C4-2B (cell line): ENCODE results near the gene EZH2.

ENCODE experiments used
- H3K27ac ChIP-seq: fragments of 450-650 bp; 2 replicates; pipeline ENCODE4 v1.5.1; 2017
- ZFX ChIP-seq: fragments of 450-650 bp; IDR thresholded peaks from 2 replicates; pipeline ENCODE4 v1.6.1; 2017
- TF ChIP-seq, protein P1 (sequence below): fragments of 450-650 bp; conservative IDR thresholded peaks from 2 replicates; pipeline ENCODE4 v1.5.1; 2017; ENCODE audit warnings: mild to moderate bottlenecking

EZH2 gene

DNA sequence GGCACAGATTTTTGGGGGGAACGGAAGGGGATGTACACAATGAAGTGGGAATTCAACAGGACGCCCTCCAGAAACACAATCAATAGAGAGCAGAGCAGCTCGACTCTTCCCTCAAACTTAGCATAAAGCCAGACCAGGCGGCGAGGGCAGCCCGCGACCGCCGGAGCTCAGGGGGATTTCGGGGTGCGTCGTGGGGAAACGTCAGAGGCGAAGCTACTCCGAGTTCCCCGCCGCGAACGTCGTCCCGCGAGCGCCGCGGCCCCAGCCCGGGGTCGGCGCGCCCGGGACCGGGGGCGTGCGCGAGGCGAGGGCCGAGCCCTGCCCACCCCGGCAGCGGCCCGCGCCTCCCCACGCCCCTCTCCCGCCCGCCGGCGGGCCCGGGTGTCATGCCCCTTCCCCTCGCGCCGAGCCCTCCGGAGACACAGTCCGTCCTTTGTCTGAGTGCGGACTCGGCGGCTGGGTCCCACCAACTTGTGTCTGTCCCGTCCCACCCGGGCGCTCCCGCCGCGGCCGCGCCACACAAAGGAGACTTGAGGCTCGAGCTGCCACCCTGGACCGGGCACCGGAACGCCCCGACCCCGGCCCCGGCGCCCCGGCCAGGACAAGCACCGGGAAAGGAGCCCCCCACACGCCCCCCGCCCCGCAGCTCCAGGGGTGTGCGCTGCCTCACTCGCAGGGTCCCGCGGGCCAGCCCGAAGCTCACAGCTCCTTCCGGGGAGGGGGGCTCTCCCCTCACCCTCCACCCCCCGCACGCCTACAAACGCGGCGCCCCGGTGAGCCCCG is 634 bp downstream of the EZH2 start:
- TF ChIP-seq, protein P1, sequence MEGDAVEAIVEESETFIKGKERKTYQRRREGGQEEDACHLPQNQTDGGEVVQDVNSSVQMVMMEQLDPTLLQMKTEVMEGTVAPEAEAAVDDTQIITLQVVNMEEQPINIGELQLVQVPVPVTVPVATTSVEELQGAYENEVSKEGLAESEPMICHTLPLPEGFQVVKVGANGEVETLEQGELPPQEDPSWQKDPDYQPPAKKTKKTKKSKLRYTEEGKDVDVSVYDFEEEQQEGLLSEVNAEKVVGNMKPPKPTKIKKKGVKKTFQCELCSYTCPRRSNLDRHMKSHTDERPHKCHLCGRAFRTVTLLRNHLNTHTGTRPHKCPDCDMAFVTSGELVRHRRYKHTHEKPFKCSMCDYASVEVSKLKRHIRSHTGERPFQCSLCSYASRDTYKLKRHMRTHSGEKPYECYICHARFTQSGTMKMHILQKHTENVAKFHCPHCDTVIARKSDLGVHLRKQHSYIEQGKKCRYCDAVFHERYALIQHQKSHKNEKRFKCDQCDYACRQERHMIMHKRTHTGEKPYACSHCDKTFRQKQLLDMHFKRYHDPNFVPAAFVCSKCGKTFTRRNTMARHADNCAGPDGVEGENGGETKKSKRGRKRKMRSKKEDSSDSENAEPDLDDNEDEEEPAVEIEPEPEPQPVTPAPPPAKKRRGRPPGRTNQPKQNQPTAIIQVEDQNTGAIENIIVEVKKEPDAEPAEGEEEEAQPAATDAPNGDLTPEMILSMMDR: no peak
- 0 out of 2 replicates have a peak, but pooled peaks have one; percentile 37 for TF ChIP-seq ZFX
- H3K27ac ChIP-seq: peak overlapping the region; percentile 94

DNA sequence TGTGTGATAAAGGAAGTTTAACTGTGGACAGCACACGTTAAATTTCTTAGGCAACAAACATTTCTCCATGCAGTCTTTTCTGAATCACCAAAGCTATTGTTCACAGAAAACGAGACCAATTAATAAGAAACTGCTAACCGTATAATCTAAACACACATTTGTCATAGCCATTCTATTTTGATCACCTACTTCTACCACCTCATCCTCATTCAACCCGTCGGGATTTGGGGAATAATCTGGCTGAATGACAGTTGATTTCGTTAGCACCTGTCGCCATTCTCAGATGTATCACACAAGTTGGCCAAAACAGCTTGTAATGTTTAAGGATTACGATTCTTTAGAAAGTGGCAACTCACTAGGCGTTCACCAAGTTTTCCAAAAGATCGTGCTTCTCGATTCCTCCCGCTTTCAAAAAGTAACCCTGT is 1.2 kb downstream of the EZH2 start:
- peak overlapping the region; percentile 94 for H3K27ac ChIP-seq
- no peak for TF ChIP-seq ZFX
- TF ChIP-seq, protein P1: no peak

GRCh38 chr7:148882192-148882591 is 1.9 kb downstream of the EZH2 start:
- H3K27ac ChIP-seq: no peak overlapping the region

DNA sequence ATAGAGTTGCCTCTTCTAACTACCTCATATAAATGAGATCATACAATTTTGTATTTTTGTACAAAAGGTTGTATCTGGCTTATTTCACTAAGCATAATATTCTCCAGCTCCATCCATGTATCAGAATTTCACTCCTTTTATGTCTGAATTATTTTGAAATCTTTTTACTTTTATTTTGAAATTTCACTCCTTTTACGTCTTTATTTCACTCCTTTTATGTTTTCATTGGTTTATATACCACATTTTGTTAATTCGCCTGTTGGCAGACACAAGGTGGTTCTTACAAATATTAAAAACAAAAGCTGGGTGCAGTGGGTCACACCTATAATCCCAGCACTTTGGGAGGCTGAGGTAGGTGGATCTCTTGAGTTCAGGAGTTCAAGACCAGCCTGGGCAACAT is 5.8 kb downstream of the EZH2 start:
- TF ChIP-seq ZFX: no peak
- TF ChIP-seq, protein P1: no peak
- no peak overlapping the region for H3K27ac ChIP-seq

More at GRCh38 chr7:148882192-148882591, 1.9 kb downstream of the EZH2 start:
- TF ChIP-seq, protein P1: no peak
- TF ChIP-seq ZFX: no peak

GRCh38 chr7:148877517-148877916 is 6.6 kb downstream of the EZH2 start:
- TF ChIP-seq, protein P1: no peak
- TF ChIP-seq ZFX: no peak
- no peak overlapping the region for H3K27ac ChIP-seq

DNA sequence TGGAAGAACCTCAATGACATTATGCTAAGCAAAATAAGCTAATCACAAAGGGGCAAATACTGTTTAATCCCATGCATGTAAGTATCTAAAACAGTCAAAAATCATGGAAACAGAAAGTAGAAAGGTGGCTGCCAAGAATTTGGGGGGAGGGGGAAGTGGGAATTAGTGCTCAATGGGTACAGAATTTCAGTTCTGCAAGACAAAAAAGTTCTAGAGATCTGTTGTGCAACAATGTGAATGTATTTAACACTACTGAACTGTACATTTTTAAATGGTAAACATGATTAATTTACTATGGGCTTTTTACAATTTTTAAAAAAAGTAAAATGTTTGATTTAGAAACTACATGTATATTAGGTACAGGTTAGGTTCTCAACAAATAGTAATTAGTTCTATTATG is 11.9 kb downstream of the EZH2 start:
- no peak overlapping the region for H3K27ac ChIP-seq
- TF ChIP-seq, protein P1: no peak
- TF ChIP-seq ZFX: no peak

GRCh38 chr7:148871551-148871950 is 12.5 kb downstream of the EZH2 start:
- TF ChIP-seq, protein P1: no peak
- no peak for TF ChIP-seq ZFX
- no peak overlapping the region for H3K27ac ChIP-seq
